Stimulated activated CD8-positive, alpha-beta memory T cell treated with anti-CD3 and anti-CD28 coated beads, Interleukin-12 subunit alpha, Interleukin-12 subunit beta, amount 100 ng/mL, for 24 hours (primary cell): ENCODE measurements around the gene GORASP2.

ENCODE experiments used
- DNase-seq: peaks from one replicate; pipeline ENCODE4 v3.0.0-alpha.2; 2020; ENCODE audit errors: extremely low read depth

Gene GORASP2

DNA sequence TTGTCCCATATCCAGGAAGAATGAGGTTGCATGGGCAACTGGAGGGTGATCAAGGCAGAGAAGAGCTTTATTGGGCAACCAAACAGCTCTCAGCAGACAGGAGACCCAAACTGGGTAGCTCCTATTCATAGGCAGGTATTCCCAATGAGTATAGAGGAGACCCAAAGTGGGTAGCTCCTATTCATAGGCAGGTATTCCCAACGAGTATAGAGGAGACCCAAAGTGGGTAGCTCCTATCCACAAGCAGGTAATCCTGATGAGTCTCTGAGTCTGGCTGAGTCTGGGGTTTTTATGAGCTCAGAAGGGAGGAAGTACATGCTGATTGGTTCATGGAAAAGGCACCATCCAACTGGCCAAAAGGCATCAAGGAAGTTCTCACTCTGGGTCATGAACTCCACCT lies 5.3 kb upstream of the GORASP2 start:
- DNase-seq: no peak

DNA sequence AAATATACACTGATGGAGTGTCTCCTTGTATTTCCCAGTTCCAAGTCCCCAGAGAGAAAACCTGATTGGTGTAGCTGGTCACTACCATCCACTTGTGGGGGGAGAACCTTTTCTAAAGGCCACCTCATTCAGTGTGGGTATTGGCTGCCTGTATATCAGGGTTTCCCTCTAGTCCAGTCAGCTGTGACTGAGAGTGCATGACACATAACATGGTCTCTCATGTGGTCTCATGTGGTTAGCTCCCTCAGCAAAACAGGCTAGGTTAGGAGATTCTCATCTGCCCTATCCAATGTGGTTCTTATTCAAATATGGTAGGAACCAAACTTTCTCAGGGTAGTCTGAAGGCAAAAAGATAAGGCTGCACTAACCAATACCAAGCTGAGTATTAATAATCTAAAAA lies 4.1 kb upstream of the GORASP2 start:
- DNase-seq: no peak

GRCh38 chr2:170925923-170926322 lies 3.1 kb upstream of the GORASP2 start:
- DNase-seq: no peak

DNA sequence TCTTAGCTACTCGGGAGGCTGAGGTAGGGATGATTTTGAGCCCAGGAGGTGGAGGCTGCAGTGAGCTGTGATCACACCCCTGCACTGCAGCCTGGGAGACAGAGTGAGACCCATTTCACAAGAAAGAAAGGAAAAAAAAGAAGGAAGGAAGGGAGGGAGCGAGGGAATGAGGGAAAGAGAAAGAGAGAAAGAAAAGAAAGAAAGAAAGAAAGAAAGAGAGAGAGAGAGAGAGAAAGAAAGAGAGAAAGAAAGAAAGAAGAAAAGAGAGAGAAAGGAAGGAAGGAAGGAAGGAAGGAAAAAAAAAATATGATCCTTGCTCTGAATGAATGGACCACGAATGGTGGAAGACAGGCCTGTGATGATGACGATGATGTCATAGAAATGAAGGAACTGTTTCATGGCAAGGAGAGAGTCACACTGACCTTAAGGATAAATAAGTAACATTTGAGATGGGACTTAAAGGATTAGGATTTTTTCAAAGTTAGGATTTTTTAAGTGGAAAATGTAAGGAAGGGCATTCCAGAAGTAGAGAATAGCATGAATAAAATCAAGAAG lies 2.2 kb upstream of the GORASP2 start:
- DNase-seq: no peak

DNA sequence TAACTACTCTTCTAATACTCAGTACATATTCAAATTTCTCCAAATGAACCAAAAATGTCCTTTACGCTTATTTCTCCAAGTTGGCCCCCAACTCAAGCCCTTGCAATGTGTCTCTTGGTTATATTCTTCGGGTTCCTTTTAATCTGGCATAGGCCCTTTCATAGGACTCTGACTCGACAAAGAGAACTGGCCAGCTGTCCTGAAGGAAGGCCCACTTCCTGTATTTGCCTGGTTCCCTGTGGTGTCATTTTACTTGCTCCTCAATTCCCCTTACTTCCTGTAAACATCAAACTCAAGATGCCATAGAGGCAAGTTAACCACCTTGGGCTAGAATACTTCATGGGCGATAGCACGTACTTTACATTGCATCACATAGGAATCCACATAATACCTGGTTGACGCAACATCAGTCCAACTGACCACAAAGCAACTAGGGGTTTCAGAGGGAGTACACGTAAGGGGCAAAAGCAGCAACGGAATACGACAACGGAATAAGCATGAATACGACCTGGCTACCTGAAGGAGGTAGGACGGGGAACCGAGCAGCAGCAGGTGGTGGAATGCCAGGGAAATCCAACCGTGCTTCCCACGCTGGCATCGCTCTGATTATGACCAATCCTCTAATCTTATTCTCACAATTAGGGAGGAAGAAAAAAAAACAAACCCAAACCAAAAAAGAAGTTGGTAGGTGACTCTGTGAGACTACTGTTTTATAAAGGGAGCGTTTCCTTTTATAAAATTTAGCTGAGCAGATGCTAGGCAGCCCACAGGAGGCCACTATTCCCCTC lies 823 bp upstream of the GORASP2 start:
- no peak for DNase-seq

DNA sequence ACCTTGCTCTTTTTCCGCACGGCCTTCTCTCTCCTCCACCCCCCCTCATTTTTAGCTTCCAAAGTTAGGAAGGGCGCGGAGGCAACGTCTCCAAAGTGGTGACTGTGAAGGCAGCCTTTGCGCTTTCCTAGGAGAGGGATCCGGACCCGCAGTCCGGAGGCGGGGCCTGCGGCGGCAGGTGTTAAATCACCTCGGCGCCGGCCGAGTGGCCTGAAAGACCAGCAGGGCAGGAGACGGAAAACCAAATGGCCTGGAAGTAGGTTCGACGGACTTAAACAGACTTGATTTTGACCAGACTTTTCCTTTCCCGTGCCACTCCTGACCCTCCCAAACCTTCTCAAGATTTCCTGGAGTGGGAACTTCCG lies 615 bp downstream of the GORASP2 start:
- DNase-seq: no peak

GRCh38 chr2:170930131-170930990 lies 1.3 kb downstream of the GORASP2 start:
- peak; percentile 22 for DNase-seq

DNA sequence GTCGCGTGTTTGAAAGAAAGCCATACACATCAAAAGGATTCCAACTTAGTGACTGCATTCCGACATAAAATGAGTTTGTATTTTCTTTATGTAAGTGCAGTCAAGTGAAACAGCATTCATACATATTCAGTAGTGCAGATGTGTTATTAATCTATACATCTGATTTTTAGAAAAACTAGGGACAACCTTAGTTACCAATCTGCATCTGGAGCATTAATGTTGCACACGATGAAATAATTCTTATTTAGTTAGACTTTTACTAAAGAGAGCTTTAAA lies 1.9 kb downstream of the GORASP2 start:
- DNase-seq: no peak

GRCh38 chr2:170932166-170932565 lies 3.1 kb downstream of the GORASP2 start:
- DNase-seq: no peak

GRCh38 chr2:170932948-170933347 lies 3.9 kb downstream of the GORASP2 start:
- DNase-seq: no peak

- no peak for DNase-seq
These were observed 8.8 kb downstream of the GORASP2 start for GRCh38 chr2:170937709-170938379.

DNA sequence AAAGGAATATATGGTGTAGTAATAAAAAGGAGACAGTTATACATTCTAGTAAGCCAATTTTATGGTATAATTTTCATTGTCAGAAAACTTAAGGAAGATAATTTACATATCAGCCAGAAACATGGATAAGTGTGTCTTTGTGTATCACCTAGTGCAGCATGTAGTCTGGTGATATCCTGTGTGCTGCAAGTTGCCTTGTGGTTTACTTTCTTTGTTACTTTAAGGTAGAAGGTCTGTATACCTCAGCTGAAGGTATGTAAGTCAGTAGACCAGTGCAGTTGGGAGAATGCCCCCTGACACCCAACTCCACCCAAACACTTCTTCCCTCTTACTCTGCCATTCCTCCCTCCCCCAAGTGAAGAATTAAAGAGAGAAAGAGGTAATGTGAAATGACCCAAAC lies 11.0 kb downstream of the GORASP2 start:
- DNase-seq: no peak

DNA sequence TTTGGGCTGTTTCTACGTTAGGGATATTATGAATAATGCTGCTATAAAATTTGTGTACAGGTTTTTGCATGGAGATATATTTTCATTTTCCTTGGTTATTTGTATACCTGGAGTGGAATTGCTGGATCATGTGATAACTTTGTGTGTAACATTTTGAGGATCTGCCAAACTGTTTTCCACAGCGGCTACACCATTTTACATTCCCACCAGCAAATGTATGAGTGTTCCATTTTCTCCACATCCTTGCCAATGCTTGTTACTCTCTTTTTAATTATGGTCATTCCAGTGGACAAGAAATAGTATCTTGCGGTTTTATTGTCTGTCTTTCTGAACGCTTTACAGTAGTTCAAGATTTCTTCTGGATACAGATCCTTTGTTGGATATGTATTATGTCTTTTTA lies 13.6 kb downstream of the GORASP2 start:
- DNase-seq: no peak

- no peak for DNase-seq
These were observed 14.0 kb downstream of the GORASP2 start for GRCh38 chr2:170943041-170943440.

DNA sequence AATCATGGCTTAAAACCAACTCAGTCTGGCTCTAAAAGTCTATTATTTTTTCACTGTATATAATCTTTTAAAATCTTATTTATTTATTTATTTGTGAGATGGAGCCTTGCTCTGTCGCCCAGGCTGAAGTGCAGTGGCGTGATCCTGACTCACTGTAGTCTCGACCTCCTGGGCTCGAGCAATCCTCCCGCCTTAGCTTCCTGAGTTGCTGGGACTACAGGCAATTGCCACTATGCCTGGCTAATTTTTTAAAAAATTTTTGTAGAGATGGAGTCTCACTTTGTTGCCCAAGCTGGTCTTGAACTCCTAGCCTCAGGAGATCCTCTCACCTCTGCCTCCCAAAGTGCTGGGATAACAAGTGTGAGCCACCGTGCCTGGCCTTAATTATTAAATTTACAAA lies 14.5 kb downstream of the GORASP2 start:
- no peak for DNase-seq

- no peak for DNase-seq
These were observed 15.5 kb downstream of the GORASP2 start for GRCh38 chr2:170944545-170944944.

DNA sequence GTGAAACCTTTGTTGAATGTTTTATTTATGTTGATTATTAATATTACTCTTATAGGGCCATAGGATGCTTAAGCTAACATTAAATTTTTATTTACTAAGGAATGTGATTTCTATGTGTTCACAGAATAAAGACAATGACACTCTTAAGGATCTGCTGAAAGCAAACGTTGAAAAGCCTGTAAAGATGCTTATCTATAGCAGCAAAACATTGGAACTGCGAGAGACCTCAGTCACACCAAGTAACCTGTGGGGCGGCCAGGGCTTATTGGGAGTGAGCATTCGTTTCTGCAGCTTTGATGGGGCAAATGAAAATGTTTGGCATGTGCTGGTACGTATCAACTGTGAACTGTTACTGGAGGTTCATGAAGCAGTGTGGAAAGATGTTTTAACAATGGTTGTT lies 20.4 kb downstream of the GORASP2 start:
- DNase-seq: no peak

DNA sequence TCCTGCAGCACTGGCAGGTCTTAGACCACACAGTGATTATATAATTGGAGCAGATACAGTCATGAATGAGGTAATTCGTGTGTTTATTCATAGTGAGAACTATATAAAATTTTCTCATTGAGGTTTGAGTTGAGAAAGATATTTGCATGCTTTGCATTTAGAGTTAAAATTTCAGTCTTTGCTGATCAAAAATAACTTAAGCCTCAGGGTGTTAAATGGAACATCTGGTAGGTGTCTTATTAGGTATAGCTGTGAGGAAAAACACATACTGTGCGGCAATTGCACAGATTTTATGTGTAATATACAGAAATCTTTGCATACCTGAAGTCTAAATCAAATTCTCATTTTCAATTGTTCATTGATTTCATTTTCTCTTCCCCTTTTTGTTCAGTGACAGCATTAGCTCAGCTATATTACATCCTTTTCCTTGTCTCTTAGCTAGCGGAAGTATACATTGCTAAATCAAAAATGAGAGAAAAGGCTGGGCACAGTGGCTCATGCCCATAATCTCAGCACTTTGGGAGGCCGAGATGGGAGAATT lies 21.2 kb downstream of the GORASP2 start:
- no peak for DNase-seq

- no peak for DNase-seq
These were observed 24.9 kb downstream of the GORASP2 start for GRCh38 chr2:170953941-170954340.

DNA sequence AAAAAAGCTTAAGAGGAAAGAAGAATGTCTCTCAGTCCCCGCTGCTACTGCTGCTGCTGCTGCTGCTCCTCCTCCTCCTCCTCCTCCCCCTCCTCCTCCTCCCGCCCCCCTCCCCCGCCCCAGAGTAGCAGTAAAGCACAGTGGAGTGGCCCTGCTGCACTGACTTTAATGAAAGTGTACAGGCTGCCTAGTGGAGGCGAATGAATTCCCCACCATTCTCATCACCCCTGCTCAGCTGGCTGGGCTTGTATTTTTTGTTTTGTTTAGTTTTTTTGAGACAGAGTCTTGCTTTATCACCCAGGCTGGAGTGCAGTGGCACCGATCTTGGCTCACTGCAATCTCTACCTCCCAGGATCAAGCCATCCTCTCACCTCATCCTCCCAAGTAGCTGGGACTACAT lies 34.3 kb downstream of the GORASP2 start:
- no peak for DNase-seq

DNA sequence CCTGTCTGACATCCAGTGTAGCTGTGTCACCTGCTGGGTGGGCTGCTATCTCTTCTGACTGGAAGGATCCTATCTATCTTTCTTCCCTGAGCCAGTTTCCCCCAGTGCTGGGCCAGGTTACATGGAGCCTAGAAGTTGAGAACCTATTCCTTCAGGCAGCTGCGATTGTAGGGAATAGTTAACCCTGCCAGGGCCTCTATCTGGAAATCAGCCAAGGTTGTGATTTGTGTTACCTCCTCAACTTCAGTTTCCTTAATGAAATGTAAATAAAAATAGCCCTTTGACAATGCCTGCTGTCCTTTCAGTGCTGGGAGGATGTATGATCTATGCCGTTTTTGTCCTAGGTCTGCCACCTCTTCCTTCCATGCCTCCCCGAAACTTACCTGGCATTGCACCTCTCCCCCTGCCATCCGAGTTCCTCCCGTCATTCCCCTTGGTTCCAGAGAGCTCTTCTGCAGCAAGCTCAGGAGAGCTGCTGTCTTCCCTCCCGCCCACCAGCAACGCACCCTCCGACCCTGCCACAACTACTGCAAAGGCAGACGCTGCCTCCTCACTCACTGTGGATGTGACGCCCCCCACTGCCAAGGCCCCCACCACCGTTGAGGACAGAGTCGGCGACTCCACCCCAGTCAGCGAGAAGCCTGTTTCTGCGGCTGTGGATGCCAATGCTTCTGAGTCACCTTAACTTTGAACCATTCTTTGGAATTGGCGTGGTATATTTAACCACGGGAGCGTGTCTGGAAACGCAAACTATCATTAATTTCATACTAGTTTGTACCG lies 36.6 kb downstream of the GORASP2 start:
- DNase-seq: no peak
